ENCODE data around the gene TSPAN17.

TSPAN17 gene

GRCh38 chr5:176665517-176665916, 18.2 kb downstream of the TSPAN17 start:
- Histone ChIP-seq H2AFZ (ENCODE audit: low read depth) (no peak overlapping the region), H3K27ac (no peak overlapping the region), H3K4me1 (ENCODE audit: low read depth, poor library complexity, severe bottlenecking) (peaks cover 8% of the 10 kb centered on the region), H4K20me1 (ENCODE audit: insufficient read depth) (no peaks in the 10 kb centered on the region), H3K27me3 (ENCODE audit: insufficient read depth, low read depth) (no peaks in the 10 kb centered on the region), H3K4me2 (no peak overlapping the region), H3K4me3 (IDR thresholded peaks at IDR 0.05; ENCODE audit: insufficient read depth, low read depth, low read length) (no peak overlapping the region), H3K36me3 (ENCODE audit: insufficient read depth) (no peaks in the 10 kb centered on the region), H3K79me2 (ENCODE audit: insufficient read depth, low read depth) (no peaks in the 10 kb centered on the region), H3K9ac (no peak overlapping the region)
- TF ChIP-seq CTCF (conservative IDR thresholded peaks at IDR 0.05; ENCODE audit: low read depth, low read length), result no peak

- peaks cover 15% of the 10 kb centered on the region for H3K4me1 ChIP-seq (ENCODE audit: low read depth, poor library complexity, severe bottlenecking)
- H3K4me3 ChIP-seq (IDR thresholded peaks at IDR 0.05; ENCODE audit: insufficient read depth, low read depth, low read length), result no peak overlapping the region
- no peak for TF ChIP-seq CTCF (conservative IDR thresholded peaks at IDR 0.05; ENCODE audit: low read depth, low read length)
- H3K4me2 ChIP-seq, result no peak overlapping the region
- no peak overlapping the region for H3K27ac ChIP-seq
- no peaks in the 10 kb centered on the region for H3K36me3 ChIP-seq (ENCODE audit: insufficient read depth)
- H4K20me1 ChIP-seq (ENCODE audit: insufficient read depth), result no peaks in the 10 kb centered on the region
- H3K9ac ChIP-seq, result no peak overlapping the region
- no peaks in the 10 kb centered on the region for H3K79me2 ChIP-seq (ENCODE audit: insufficient read depth, low read depth)
- H2AFZ ChIP-seq (ENCODE audit: low read depth), result no peak overlapping the region
- no peaks in the 10 kb centered on the region for H3K27me3 ChIP-seq (ENCODE audit: insufficient read depth, low read depth)
Measured at GRCh38 chr5:176667637-176668036, 20.4 kb downstream of the TSPAN17 start.

- no peaks in the 10 kb centered on the region for H3K79me2 ChIP-seq (ENCODE audit: insufficient read depth, low read depth)
- peaks cover 21% of the 10 kb centered on the region for H3K4me1 ChIP-seq (ENCODE audit: low read depth, poor library complexity, severe bottlenecking)
- no peaks in the 10 kb centered on the region for H3K27me3 ChIP-seq (ENCODE audit: insufficient read depth, low read depth)
- no peak overlapping the region for H3K4me2 ChIP-seq
- no peaks in the 10 kb centered on the region for H3K36me3 ChIP-seq (ENCODE audit: insufficient read depth)
- no peak overlapping the region for H3K9ac ChIP-seq
- no peaks in the 10 kb centered on the region for H4K20me1 ChIP-seq (ENCODE audit: insufficient read depth)
- H3K27ac ChIP-seq, result no peak overlapping the region
- no peak overlapping the region for H2AFZ ChIP-seq (ENCODE audit: low read depth)
- H3K4me3 ChIP-seq (IDR thresholded peaks at IDR 0.05; ENCODE audit: insufficient read depth, low read depth, low read length), result no peak overlapping the region
- TF ChIP-seq CTCF (conservative IDR thresholded peaks at IDR 0.05; ENCODE audit: low read depth, low read length), result no peak
Measured at GRCh38 chr5:176670449-176670848, 23.2 kb downstream of the TSPAN17 start.

- Histone ChIP-seq H3K9ac (no peak overlapping the region), H3K4me2 (no peak overlapping the region), H3K27me3 (ENCODE audit: insufficient read depth, low read depth) (no peaks in the 10 kb centered on the region), H3K79me2 (ENCODE audit: insufficient read depth, low read depth) (no peaks in the 10 kb centered on the region), H2AFZ (ENCODE audit: low read depth) (no peak overlapping the region), H3K36me3 (ENCODE audit: insufficient read depth) (no peaks in the 10 kb centered on the region), H4K20me1 (ENCODE audit: insufficient read depth) (no peaks in the 10 kb centered on the region), H3K4me1 (ENCODE audit: low read depth, poor library complexity, severe bottlenecking) (peaks cover 21% of the 10 kb centered on the region), H3K27ac (no peak overlapping the region), H3K4me3 (IDR thresholded peaks at IDR 0.05; ENCODE audit: insufficient read depth, low read depth, low read length) (no peak overlapping the region)
- no peak for TF ChIP-seq CTCF (conservative IDR thresholded peaks at IDR 0.05; ENCODE audit: low read depth, low read length)
Measured at GRCh38 chr5:176671399-176671798, 24.1 kb downstream of the TSPAN17 start.

All from KMS-11 (cell line).